IPS-NIHi11 (cell line): ENCODE measurements around the gene ALAS1.
A peak's percentile ranks its signal among the peaks of the same experiment; 100 is the strongest.

Experiments
- DNase-seq: peaks from one replicate; pipeline ENCODE4 v3.0.0; 2012; ENCODE audit warnings: mixed read lengths, low spot score

ALAS1 gene

DNA sequence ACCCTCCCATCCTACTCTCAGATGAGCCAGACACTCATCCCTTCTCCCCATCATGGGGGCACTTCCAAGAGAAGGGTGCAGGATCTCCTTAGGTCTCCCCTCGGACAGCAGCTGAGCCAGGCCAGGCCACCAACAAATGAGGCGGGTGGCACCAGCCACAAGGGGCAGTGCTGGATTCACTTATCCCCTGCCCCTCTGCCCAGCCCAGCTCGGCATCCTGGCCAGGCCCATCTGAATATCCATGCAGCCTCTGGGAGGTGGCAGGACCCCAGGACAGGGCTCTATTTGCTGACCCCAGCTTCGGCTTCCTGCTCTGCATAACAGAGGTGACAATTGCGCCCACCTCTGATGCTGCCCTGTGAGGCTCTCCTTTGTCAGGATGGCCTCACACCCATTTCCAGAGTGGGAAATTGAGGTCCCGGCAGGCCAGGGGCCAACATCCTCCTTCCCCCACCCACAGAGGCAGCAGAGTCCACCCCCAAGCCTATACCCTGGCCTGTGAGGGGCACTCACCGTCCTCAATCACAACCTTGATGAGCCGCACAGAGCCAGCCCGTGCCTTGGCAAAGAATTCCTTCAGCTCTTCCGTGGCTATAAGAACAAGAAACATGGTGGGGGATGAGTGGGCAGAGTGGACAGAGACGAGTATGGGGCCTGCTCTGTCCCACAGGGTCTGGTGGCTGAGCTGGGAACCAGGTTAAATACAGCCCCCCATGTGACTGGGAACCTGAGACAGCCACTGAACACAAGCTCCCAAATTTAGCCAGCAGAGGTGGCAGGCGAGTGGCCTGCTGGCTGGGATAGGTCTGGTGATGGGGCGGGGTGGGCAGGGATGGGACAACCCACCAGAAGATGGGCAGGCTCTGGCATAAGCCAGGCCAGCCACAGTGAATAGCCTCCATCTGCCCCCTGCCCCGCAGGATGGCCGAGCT, 36.8 kb downstream of the ALAS1 start:
- DNase-seq, result no peak

GRCh38 chr3:52236424-52236886, 38.5 kb downstream of the ALAS1 start:
- no peak for DNase-seq

GRCh38 chr3:52237006-52237656, 39.2 kb downstream of the ALAS1 start:
- DNase-seq, result no peak

DNA sequence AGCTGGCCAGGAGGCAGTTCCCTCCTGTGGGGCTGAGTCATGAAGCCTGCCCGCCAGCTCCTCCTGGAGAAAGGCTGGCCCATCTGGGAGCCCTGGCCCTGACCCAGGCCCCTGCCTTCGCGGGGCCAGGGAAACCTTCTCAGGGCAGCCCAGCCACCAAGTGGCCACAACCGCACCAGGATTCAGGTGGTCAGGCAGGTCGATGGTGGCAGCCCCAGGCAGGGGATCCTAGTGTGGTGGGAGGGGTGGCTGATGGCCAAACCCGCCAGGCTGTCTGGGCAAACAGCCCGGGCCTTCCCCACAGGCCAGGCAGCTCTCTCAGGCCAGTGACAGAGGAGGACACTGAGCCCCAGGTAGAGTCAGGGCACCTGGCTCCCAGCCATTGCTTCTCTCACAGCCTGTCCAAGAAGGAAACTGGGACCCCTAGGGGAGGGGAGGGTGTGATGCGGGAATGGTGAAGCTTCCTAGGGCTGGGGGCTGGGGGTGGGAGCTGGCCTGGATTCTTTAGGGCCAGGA, 39.8 kb downstream of the ALAS1 start:
- DNase-seq, result peak; percentile 63

- DNase-seq, result no peak
Observed at GRCh38 chr3:52238193-52238760, 40.3 kb downstream of the ALAS1 start.

GRCh38 chr3:52238761-52239701, 41.1 kb downstream of the ALAS1 start, which contains the start of gene TWF2:
TWF2 (minus strand) TSS chr3:52239158; CDS start chr3:52239016, 142 bp downstream.
- DNase-seq, result peak; percentile 98

GRCh38 chr3:52240059-52240885, 42.3 kb downstream of the ALAS1 start:
- DNase-seq, result no peak

- DNase-seq, result no peak
Observed at GRCh38 chr3:52240886-52241370, 43.0 kb downstream of the ALAS1 start.

DNA sequence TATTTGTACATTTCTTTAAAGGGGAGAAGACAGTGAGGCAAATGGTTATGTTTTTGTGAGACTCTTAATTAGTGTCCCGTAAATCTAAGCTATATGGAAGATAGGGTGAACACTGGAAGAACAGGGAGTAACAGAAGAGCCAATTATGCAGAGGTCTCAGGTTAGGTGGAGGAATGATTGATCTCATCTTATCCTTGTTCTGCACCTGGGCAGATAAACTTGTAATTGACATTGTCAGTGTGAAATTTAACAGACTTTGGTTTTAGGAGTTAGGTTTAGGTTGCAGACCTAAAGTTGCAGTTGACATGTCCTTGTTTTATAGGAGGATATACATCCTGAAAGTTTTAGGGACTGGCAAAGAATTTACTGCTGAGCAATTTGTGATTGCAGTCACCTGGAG, 44.1 kb downstream of the ALAS1 start:
- DNase-seq, result no peak

DNA sequence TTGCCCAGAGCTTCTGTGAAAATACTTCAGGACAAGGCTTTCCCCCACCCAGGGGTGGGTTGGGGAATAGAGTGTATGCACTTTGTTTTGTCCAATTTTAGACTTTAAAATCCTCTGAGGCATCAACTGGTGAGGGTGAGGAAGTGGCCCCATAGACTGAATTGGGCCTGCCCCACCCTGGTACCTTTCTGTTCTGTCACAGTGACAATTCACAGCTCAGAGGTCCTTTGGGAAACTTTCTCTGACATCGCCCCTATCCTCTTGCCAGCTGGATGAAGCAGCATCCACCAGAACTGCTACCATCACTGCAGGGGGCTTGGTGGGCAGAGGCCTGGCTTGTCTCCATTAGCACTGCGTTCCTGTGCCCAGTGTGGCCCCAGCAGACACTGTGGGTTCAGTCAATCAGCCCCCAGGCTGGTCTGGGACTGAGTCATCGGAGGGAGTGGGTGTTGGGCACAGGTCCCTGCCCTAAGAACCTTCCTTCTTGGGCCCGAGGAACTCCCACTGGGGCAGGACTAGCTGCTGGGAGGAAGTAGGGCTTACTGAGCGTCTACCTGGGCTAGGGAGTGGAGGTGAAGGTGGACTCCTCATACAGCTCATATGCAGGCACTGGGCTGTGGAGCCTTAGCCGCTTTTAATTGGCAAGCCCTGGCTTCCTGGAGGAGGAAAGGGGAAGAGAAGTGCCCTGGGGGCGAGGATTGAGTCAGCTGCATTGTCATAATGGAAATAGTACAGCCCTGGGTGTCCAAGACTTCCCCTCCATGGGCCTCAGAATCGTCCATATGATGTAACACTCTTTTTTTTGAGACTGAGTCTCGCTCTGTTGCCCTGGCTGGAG, 46.0 kb downstream of the ALAS1 start:
- DNase-seq, result no peak

- peak; percentile 87 for DNase-seq
Observed at GRCh38 chr3:52245322-52246263, 47.6 kb downstream of the ALAS1 start, which contains the start of gene PPM1M. PPM1M (plus strand) TSS chr3:52245759; CDS start chr3:52245825, 66 bp downstream.

- no peak for DNase-seq
Observed at GRCh38 chr3:52246264-52246620, 48.3 kb downstream of the ALAS1 start.

DNA sequence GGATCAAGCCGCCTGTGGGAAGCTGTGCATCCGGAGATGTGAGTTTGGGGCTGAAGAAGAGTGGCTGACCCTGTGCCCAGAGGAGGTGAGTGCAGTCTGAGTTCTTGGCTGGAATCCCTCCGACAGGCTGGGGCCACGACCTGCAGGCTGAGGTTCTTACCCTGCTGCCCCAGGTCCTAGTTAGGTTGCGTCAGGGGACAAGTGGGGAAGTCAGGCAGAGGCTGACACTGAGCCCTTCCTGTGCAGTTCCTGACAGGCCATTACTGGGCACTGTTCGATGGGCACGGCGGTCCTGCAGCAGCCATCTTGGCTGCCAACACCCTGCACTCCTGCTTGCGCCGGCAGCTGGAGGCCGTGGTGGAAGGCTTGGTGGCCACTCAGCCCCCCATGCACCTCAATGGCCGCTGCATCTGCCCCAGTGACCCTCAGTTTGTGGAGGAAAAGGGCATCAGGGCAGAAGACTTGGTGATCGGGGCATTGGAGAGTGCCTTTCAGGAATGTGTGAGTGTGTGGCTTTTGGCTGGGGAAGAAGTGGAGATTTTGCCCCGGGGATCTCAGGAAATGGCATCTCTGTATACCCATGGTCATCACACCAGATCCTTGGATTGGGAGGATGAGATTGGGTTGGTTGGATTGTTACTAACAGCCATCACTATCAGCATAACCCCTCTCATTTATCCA, 48.9 kb downstream of the ALAS1 start:
- no peak for DNase-seq

GRCh38 chr3:52247409-52248164, 49.6 kb downstream of the ALAS1 start:
- no peak for DNase-seq

DNA sequence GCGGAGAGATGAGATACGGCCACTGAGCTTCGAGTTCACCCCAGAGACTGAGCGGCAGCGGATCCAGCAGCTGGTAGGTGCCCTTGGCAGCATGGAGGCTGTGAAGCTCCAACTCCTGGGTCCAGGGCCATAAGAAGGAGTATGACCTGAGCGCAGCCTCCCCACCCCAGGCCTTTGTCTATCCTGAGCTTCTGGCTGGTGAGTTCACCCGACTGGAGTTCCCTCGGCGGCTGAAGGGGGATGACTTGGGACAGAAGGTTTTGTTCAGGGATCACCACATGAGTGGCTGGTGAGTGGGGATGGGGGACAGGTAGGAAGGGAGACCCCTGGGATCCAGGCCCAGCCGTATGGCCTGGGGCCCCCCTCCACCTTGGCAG, 50.2 kb downstream of the ALAS1 start:
- DNase-seq, result no peak

GRCh38 chr3:52248816-52249547, 51.0 kb downstream of the ALAS1 start:
- DNase-seq, result no peak
